K562 treated with DMSO at 1 percent for 24 hours (cell line): ENCODE data around the gene DMAC2. TPM values are rescaled to one million over a fixed set of nuclear protein-coding genes. Genes with fewer than 3 reads are reported as not detected.

ENCODE experiments used
- total RNA-seq: library from RNA; unstranded; fragments of 300-600 nt; gene quantifications from 2 replicates; pipeline ENCODE4 v1.2.3, GENCODE V29; 2022; ENCODE audit warnings: low read depth; ENCODE audit not compliant: insufficient read depth

The DMAC2 gene
- total RNA-seq, result 68.0 and 75.7 TPM in 2 replicates

GRCh38 chr19:41439441-41440222, at the start of gene DMAC2:
DMAC2 (minus strand) TSS chr19:41439912; CDS start chr19:41439899, 13 bp downstream.

GRCh38 chr19:41442473-41443355, 3.0 kb upstream of the DMAC2 start, which contains the start of gene ERICH4:
ERICH4 (plus strand) TSS chr19:41443156; CDS start chr19:41443170, 14 bp downstream.

DNA sequence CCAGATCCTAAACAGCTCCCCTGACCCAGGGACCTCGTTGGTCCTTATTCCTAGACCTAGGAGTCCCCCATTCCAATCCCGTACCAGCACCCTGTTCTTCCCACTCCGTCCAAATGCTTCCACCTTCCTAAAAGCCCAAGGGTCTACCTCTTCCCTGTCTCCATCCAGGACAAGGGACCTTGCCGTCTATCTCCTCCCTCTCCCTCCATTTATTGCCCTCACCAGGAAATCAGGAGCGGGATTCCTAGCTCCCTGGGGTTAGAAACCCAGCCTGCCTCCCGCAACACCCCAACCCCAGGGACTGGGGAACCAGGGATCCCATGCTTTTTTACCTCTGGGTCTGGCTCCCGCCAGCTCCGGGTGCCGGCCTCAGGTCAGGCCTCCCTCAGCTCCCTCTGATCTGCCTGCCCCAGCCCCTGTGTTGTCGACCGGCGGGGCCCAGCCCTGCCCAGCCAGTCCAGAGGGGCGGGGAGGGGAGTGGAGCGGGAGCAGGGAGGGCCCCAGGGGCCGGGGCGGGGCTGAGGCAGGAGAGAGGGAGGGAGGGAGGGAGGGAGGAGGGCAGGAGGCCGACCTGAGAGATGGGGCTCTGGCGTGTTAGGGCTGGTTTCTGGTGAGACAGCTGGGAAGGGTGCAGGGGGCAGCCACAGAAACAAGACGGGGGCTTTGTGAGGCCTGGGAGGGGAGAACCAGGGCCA, 12.6 kb downstream of the DMAC2 start, which contains the start of gene B3GNT8:
Gene B3GNT8 (minus strand): TSS at position 423 of the 695 bp plus-strand sequence. CDS start 596 bp downstream, outside the sequence.

GRCh38 chr19:41397086-41398049, 42.3 kb downstream of the DMAC2 start, which contains the start of the genes BCKDHA and EXOSC5:
BCKDHA (plus strand) TSS chr19:41397818; CDS start chr19:41397828, 10 bp downstream.
EXOSC5 (minus strand) TSS chr19:41397359; CDS start chr19:41397328, 31 bp downstream.

Other genes starting within 250 kb of the DMAC2 start
- gene CYP2S1, start 246.7 kb downstream of the DMAC2 start, total RNA-seq, result 1.3 and 4.7 TPM in 2 replicates
- 0.47 and 0.88 TPM in 2 replicates for gene AXL, start 220.7 kb downstream of the DMAC2 start, total RNA-seq
- 148 and 151 TPM in 2 replicates for gene HNRNPUL1, start 175.5 kb downstream of the DMAC2 start, total RNA-seq
- 39.1 and 39.2 TPM in 2 replicates for gene CCDC97, start 129.7 kb downstream of the DMAC2 start, total RNA-seq
- gene TGFB1, start 86.0 kb downstream of the DMAC2 start, total RNA-seq, result 233 and 239 TPM in 2 replicates
- 10.7 and 16.9 TPM in 2 replicates for gene B9D2, start 75.8 kb downstream of the DMAC2 start, total RNA-seq
- gene TMEM91, start 63.4 kb downstream of the DMAC2 start, total RNA-seq, result 7.0 and 7.3 TPM in 2 replicates
- gene EXOSC5, start 42.6 kb downstream of the DMAC2 start, total RNA-seq, result 33.9 and 44.8 TPM in 2 replicates
- 72.3 and 74.8 TPM in 2 replicates for gene BCKDHA, start 42.1 kb downstream of the DMAC2 start, total RNA-seq
- 9.5 and 14.8 TPM in 2 replicates for gene B3GNT8, start 12.5 kb downstream of the DMAC2 start, total RNA-seq
- not detected in 2 replicates for gene ERICH4, start 3.2 kb upstream of the DMAC2 start, total RNA-seq
- 1.2 and 1.6 TPM in 2 replicates for gene CEACAM21, start 136.3 kb upstream of the DMAC2 start, total RNA-seq
- gene CEACAM4, start 187.2 kb upstream of the DMAC2 start, total RNA-seq, result not detected in 2 replicates
- gene CEACAM7, start 248.4 kb upstream of the DMAC2 start, total RNA-seq, result not detected in 2 replicates